WTC11 (cell line): ENCODE results near the gene TBX5.

Experiments used
- ETV6 ChIP-seq: sonication (generic); formaldehyde crosslinking; IDR thresholded peaks from 2 replicates; pipeline ENCODE4 v1.8.1; 2022; ENCODE audit warnings: mild to moderate bottlenecking, missing genetic modification reagents
- GTF2I ChIP-seq: fragments of 250-450 bp; sonication (Bioruptor Pico); conservative IDR thresholded peaks from 2 replicates; pipeline ENCODE4 v1.4.0; 2021; ENCODE audit warnings: mild to moderate bottlenecking
- TCF7 ChIP-seq: sonication (generic); formaldehyde crosslinking; IDR thresholded peaks from 2 replicates; pipeline ENCODE4 v1.8.0; 2022; ENCODE audit warnings: mild to moderate bottlenecking, low read depth, missing genetic modification reagents, moderate library complexity
- TF ChIP-seq, protein P1 (sequence below): fragments of 200-600 bp; IDR thresholded peaks from 2 replicates; pipeline ENCODE4 v1.8.0; 2022; ENCODE audit warnings: antibody characterized with exemption

DNA sequence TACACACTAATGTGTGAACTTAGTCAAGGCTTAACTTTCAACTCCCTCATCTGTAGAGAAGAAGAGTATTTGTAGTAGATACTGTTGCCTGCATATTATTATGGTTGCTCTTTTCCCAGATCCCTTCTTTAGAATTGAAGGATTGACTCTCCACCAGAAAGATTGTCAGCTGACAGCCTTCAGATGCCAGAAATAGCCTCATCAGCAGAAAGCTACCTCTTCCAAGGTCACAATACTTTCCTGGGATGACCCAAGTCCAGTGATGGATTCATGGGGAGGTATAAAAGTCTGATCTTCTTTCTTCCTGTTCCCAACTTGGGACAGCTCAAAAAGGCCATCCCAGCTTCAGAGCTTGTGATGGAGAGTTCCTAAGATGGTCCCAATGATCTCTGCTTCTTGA lies 78.2 kb downstream of the TBX5 start:
- TF ChIP-seq, protein P1, sequence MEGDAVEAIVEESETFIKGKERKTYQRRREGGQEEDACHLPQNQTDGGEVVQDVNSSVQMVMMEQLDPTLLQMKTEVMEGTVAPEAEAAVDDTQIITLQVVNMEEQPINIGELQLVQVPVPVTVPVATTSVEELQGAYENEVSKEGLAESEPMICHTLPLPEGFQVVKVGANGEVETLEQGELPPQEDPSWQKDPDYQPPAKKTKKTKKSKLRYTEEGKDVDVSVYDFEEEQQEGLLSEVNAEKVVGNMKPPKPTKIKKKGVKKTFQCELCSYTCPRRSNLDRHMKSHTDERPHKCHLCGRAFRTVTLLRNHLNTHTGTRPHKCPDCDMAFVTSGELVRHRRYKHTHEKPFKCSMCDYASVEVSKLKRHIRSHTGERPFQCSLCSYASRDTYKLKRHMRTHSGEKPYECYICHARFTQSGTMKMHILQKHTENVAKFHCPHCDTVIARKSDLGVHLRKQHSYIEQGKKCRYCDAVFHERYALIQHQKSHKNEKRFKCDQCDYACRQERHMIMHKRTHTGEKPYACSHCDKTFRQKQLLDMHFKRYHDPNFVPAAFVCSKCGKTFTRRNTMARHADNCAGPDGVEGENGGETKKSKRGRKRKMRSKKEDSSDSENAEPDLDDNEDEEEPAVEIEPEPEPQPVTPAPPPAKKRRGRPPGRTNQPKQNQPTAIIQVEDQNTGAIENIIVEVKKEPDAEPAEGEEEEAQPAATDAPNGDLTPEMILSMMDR, result no peak
- TF ChIP-seq GTF2I (CRISPR knock-in tag) (no peak), TCF7 (no peak), ETV6 (CRISPR knock-in tag) (no peak)
